GM19035 (cell line): ENCODE results near the gene CHN2.
"Not testable (repeated sequence)": the region's sequence is repeated elsewhere in the genome, so short reads cannot be mapped to it uniquely, and the experiment has no call there.

Source experiments
- ATAC-seq: cut with Tn5 transposase; IDR thresholded peaks from one replicate; pipeline ENCODE4 v1.9.1; 2021; ENCODE audit not compliant: unreplicated experiment

CHN2 gene

DNA sequence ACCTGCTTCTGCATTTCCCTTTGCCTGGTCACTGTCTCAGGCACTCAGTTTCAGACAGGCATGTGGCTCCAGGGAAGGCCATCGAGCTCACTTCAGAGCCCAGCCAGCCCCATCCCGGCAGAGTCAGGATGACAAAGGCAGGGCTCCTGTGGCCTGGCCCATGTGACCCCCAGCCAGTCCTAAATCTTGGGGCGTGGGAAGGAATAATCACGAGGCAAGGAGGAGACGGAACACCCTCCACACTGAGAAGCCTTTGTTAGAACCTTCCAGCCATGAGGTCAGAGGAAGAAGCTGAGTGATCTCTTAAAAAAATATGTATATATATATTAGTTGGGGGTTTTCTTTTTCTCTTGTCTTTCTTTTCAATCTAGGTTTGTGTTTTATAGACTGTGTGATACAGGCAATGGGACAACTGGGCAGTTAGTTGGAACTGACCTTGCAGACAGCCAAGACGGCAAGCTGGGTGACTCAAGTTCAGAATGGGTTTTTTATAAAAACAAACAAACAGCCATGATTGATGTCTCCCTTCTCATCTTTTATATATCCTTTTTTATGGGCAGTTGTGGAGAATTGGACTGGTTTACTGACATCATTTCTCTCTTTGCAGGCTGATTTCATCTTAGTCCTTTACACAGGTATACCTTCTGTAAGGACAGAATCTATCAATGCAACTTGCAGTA is 60.8 kb downstream of the CHN2 start:
- ATAC-seq, result no peak

DNA sequence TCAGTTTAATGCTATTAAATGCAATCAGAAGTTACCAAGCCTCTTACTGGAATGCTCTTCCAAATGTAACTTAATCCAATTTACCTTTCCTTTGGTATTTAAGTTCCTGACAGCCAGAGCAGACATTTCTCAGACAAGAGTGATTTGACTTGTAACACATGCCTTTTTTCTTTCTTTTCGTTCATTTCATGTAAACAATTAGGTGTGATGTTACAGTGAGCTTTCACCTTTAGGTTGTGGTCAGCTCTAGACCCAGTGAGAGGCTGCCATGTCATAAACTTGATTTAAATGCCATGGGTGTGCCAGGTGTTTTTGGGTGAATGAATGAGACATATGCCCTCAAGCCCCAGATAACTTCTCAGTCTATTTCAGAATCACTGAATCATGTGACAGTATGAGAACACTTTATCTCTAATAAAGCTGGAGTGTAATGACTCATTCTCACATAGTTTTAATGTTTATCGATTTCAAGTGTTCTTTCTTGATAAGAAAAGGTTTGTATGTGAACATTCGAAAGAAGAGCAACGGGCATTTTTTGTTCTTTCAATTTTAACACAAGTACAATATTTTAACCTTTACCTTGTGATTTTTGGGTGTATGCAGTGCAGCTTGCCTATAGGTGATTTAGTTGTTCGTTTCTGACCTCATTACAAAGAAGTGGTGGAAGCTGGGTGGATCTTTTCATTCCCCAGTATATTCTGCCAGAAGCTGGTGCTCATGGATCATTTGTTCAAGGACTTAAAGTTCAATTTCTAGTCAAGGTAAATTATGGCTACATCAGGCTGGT is 61.5 kb downstream of the CHN2 start:
- ATAC-seq, result no peak

GRCh38 chr7:29256693-29257002 is 62.1 kb downstream of the CHN2 start:
- no peak for ATAC-seq

- no peak for ATAC-seq
Measured at GRCh38 chr7:29258951-29259350, 64.4 kb downstream of the CHN2 start.

DNA sequence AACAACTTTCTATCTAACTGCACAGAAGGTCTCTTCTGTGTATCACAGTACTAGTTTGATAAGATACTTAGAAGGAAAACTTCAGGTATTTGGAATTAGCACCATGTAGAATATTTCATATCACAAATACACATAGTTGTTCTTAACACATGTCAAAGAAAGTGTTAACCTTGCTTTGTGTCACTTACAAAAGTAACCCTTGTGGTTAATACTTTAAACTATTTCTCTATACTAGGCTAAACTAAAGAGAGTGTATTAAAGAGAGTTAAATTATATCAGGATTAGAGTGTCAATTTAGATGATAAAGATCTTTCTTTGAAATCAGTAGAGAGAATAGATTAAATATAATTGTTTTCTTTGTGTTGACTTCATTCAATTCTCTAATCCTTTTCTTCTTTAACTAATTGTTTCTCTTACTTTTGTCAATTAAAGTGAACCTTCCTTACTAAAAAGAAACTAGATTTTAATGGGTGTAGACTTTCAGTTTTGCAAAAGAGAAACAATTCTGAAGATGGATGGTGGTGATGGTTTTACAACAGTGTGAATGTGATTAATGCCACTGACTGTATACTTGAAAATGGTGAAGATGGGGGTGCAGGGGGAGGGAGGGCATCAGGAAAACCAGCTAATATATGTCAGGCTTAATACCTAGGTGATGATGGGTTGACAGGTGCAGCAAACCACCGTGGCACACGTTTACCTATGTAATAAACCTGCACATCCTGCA is 67.8 kb downstream of the CHN2 start:
- ATAC-seq, result no peak

GRCh38 chr7:29263601-29264207 is 69.1 kb downstream of the CHN2 start:
- ATAC-seq, result not testable (repeated sequence)

- ATAC-seq, result no peak
Measured at GRCh38 chr7:29265208-29265923, 70.8 kb downstream of the CHN2 start.

- no peak for ATAC-seq
Measured at GRCh38 chr7:29269935-29270334, 75.4 kb downstream of the CHN2 start.

DNA sequence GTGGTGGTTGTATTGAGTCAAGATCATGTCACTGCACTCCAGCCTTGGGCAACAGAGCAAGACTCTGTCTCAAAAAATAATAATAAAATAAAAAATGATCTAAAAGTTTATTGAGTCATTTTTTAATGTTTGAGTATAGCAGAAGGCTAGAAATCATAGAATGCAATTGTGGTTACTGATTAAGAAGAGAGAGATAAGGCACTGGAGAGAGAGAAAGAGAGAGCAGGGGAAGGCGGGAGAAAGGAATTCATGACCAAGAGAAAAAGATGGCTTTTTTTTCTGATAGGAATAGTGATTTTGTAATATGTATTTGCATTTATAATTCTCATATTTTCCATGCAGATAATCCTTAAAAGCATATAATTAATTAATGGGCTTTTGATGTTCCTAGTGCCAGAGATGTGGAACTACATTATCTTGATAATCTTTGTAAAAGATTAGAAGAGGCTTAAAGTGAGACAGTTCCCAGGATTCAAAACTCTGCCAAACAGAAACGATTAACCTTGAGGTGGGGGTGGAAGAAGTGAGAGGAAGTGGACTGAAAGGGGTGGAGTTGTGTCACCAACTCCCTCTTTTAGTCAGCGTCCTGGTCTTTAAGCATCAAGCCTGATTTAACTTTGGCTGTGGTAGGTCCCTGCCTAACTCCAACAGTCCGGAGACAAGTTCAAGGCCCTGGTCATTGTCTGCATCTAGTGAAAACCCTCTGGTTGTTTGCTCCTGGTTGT is 76.2 kb downstream of the CHN2 start:
- peak; percentile 62 for ATAC-seq

DNA sequence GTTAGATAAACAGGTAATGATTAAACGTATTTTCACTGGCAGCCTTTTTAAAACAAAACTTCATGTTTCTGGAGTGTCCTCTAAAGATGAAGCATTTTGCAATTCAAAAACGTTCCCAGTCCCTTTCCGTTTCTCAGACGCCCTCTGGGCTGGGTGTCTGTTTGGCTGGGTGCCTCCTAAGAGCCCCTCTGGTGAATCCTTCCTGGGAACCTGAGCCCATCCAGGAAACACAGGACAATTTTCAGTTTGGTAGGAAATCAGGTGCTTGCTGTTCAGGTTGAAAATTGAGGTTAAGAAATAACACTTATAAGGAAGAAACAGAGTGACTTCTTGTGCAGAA is 76.7 kb downstream of the CHN2 start:
- no peak for ATAC-seq

DNA sequence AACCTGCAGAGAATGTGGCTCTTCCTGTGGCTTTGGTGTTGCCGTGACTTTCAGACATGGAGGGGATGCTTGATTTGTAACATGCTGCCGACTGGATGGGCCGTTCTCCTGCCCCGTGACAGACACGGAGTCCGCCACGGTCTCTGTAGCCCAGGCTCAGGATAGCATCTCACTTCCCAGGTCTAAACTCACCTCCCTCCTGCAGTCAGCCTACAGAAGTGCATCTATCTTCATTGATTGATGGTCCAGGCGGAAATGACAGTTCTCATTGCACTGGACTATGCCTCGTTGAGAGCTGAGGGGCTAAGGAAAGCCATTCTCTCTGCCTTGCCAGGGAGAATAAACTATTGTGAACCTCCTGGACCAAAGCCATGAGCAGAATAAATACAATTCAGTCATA is 77.5 kb downstream of the CHN2 start:
- ATAC-seq, result no peak

DNA sequence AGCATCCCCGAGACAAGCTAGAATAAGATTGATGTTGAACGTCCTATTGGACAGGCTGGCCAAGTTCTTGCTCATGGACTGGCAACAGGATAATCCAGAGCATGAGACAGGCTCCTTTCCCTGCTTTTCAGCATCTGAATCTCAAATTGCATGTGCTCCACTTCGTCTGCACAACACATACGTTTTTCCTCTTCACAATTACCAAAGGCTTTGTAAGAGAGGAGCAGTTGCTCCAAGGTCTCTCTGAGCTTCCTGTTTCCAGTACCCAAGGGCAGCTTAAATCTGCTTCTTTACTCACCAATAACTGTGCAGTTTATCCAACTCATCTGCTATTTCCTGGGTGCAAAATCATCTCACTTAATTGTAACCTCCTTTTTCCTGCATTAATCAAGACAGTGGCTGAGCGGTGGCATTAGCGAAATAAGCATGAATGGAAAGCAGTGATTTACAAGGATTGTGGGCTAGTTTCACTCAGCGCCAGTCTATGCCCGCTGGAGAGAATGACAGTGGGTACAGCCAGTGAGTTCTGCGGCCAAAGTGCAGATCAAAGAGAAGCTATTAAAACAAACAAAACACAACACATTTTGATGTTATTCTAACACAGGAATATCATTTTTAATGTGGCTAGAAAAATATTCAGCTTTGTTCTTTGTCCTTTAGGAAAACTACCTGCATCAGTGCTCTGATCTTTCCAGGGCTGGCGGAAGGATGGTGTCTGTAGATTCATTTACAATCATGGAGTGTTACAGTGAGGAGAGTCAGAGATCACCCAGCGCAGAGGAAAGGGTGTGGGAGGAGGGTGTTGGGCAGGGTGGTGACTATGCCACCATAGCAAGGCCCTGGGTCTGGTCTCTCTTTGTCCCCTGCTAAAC is 79.8 kb downstream of the CHN2 start:
- ATAC-seq, result no peak

- no peak for ATAC-seq
Measured at GRCh38 chr7:29275018-29275318, 80.4 kb downstream of the CHN2 start.

DNA sequence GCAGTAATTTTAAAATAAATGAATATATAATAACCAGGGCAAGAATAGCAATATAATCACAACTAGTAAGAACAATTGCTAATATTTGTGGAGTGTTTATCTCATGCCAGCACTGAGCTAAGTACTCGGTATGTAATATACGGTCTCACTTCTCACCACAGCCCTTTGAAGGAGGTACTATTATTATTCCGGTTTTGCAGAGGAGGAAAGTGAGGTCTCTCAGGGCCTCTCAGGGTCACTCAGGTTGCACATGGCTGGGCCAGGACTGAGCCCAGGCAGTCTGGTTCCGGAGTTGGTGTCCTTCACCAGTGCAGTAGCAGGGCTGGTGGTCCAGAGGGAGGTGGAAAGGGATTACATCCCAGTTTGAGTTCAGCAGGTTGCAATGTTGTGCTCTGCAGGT is 80.9 kb downstream of the CHN2 start:
- no peak for ATAC-seq

GRCh38 chr7:29276199-29276598 is 81.6 kb downstream of the CHN2 start:
- no peak for ATAC-seq

DNA sequence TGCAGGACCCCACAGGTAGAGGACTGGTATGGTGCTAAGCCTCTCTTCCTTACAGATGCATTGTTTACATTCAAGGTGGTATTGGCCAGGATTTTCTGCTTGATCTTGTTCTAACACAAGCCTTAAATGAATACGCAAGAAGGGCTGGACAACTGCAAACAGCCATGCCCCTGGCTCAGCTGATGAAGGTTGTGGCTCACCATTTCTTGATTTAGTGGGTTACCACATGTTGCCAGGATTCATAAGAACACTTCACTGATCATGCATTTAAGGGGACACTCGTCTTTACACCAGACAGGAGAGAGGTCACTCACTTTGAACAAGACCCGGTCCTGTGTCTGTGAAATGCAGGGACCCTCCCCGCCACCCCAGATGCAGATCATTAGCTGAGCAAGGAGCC is 82.2 kb downstream of the CHN2 start:
- no peak for ATAC-seq

- ATAC-seq, result no peak
Measured at GRCh38 chr7:29277436-29278215, 83.1 kb downstream of the CHN2 start.

- no peak for ATAC-seq
Measured at GRCh38 chr7:29278337-29279069, 83.9 kb downstream of the CHN2 start.
